Pons (tissue), 1 donor: ENCODE results near the gene RBMS1.

ENCODE experiments used
- DNase-seq: peaks from one replicate; pipeline ENCODE4 v3.0.0-alpha.2; 2016; ENCODE audit warnings: low spot score

The RBMS1 gene

GRCh38 chr2:160251569-160251968 lies 242.0 kb downstream of the RBMS1 start:
- no peak for DNase-seq

- no peak for DNase-seq
Observed at GRCh38 chr2:160249876-160250275, 243.7 kb downstream of the RBMS1 start.

- DNase-seq, result no peak
Observed at GRCh38 chr2:160247296-160248035, 246.1 kb downstream of the RBMS1 start.

GRCh38 chr2:160246356-160246755 lies 247.3 kb downstream of the RBMS1 start:
- no peak for DNase-seq

- DNase-seq, result no peak
Observed at GRCh38 chr2:160245614-160246155, 247.9 kb downstream of the RBMS1 start.

- no peak for DNase-seq
Observed at GRCh38 chr2:160242893-160243564, 250.6 kb downstream of the RBMS1 start.

GRCh38 chr2:160241251-160242137 lies 252.1 kb downstream of the RBMS1 start:
- no peak for DNase-seq

- no peak for DNase-seq
Observed at GRCh38 chr2:160239436-160239835, 254.2 kb downstream of the RBMS1 start.

- no peak for DNase-seq
Observed at GRCh38 chr2:160238392-160238791, 255.2 kb downstream of the RBMS1 start.

GRCh38 chr2:160232905-160233475 lies 260.6 kb downstream of the RBMS1 start:
- DNase-seq, result no peak

GRCh38 chr2:160229591-160229990 lies 264.0 kb downstream of the RBMS1 start:
- no peak for DNase-seq

- no peak for DNase-seq
Observed at GRCh38 chr2:160228141-160228917, 265.3 kb downstream of the RBMS1 start.

- no peak for DNase-seq
Observed at GRCh38 chr2:160227293-160227915, 266.2 kb downstream of the RBMS1 start.

- no peak for DNase-seq
Observed at GRCh38 chr2:160226367-160226766, 267.2 kb downstream of the RBMS1 start.

- DNase-seq, result no peak
Observed at GRCh38 chr2:160225722-160226121, 267.9 kb downstream of the RBMS1 start.

- no peak for DNase-seq
Observed at GRCh38 chr2:160224507-160224906, 269.1 kb downstream of the RBMS1 start.

- DNase-seq, result no peak
Observed at GRCh38 chr2:160224060-160224459, 269.5 kb downstream of the RBMS1 start.

GRCh38 chr2:160223560-160223959 lies 270.0 kb downstream of the RBMS1 start:
- no peak for DNase-seq

- no peak for DNase-seq
Observed at GRCh38 chr2:160222546-160223283, 270.9 kb downstream of the RBMS1 start.
